Right hindlimb (tissue), 1 donor: Measurements from ENCODE around the gene RMDN2.

ENCODE experiments used
- DNase-seq: peaks from one replicate; pipeline ENCODE4 v3.0.0-alpha.2; 2018

The RMDN2 gene

DNA sequence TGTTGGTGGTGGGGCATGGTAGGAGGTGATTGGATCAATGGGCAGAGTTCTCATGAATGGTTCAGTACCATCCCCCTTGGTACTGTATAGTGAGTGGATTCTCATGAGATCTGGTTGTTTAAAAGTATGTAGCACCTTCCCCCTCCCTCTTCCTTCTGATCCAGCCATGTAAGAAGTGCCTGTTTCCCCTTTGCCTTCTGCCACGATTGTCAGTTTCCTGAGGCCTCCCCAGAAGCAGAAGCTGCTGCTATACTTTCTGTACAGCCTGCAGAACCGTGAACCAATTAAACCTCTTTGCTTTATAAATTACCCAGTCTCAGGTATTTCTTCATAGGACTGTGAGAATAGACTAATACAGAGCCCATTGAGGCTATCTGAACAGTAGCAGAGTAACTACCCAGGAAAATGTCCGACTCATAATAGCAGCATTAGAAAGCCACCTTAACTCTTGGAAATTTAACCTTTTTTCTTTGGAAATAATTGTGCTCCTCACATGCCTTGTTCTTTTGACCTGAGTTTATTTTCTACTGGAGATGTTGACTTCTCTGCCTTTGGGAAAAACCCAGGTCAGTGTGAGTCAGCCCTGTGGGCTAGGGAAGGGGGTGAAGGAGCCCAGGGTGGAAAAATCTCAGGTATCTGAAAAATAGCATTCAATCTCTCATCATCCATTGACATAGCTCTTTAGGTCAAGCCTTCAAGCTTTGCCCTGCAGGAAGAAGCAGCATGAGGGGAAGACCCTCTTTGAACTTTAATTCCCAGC is 132.7 kb downstream of the RMDN2 start:
- no peak for DNase-seq

GRCh38 chr2:38060236-38061018 is 135.3 kb downstream of the RMDN2 start:
- peak; percentile 50 for DNase-seq

DNA sequence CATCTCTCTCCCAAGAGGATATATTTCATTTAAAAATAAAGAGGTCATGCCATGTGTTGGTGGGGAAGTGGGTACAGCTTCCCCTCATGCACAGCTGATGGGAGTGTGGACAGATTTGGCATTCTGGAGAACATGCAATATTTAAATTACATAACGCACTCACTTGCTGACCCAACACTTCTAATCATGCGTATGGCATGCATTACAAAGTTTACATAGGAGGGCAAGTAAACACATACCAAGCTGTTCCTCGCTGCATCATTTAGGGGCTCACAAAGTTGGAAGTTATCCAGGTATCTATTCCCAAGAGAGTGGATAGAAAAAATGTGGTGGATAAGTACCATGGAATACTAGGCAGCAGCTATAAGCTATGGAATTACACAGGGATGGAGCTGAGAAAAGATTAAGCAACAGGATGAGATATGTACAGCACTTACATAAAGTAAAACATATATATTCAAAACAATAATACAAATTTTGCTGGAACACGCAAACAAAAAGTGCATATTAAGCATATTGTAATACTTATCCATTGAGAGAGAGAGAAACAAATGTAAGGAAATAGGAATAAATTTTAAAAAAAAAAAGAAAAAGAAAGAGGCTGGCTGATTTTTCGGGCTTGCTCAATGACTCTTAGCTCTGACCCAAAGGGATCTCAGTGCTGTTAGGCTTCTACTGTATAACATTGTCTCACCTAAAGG is 139.9 kb downstream of the RMDN2 start:
- no peak for DNase-seq

DNA sequence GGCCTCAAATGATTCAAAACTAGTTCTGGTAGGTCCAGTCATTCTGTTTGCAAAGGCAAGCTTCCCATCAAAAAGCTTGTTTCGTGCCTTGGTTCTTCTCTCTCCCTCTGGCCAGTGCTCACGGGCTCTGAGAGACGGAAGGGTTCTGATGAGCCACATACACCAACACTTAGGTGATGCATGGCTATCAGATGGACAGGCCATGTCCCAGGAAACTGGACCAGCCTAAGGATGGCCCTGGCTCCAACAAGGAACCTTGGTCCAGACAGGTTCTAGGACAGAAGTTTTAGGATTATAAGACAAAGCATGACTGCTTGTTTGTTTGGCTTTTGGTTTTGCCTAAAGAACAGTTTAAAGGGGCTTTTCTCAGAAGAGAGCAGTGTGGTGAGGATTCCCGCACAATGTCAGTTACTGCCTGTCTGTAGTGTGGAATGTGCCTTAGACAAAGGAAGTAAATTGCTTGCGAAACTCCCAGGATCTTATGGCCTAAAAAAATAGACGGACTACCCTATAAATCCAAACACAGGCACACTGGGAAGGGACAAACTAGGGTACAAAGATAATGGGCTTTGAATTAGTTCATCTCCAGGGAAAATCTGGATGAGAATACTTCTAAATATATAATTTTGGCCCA is 140.5 kb downstream of the RMDN2 start:
- no peak for DNase-seq

DNA sequence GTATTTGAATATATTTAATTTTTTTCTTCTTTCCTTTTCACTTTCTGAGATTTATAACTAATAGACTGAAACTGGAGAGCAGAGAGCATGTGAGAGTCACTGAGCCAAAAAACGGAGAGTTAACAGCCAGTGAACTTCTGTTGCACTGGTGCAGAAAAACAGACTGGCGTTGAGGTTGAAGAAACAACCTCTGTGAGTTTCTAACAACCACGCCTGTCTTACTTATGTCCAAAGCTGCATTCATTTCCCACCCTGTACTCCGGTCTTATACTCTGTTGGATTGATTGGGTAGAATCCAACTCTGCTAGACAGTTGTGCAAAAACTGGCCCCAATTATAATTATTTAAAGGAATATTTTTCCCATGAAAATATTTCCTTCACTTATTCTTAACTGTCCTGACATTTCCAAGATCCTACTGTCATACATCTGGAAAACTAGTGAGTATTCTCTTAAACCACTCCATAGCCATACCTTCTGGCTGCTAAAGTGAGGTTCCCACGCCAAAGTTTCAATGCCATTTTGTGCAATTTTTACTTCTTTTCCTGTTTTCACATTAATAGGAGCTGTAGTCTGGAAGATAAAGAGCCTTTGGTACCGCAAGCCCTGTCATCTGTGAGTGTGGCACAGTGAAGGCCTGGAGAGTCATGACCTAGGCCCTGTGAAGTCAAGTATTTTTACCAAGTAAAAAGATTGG is 141.5 kb downstream of the RMDN2 start:
- peak; percentile 67 for DNase-seq
